ENCODE results near the gene EARS2. TPM values are rescaled to one million over a fixed set of nuclear protein-coding genes. Genes with fewer than 3 reads are reported as not detected.

Gene EARS2
- total RNA-seq, 4 donors from 2014 or later = 13.8 to 37.4 (median 28.0) TPM

GRCh38 chr16:23573817-23574216 is 16.7 kb upstream of the EARS2 start:
- DNase-seq = no peak
- TF ChIP-seq POLR2A (IDR thresholded peaks at IDR 0.05) (no peak), CTCF (IDR thresholded peaks at IDR 0.05) (no peak)
- Histone ChIP-seq H3K27ac (no peak overlapping the region), H3K4me3 (no peak overlapping the region), H3K4me1 (peaks cover 0 to 5% (median 1%) of the 10 kb centered on the region in 4 donors), H3K36me3 (peaks cover 0 to 72% (median 0%) of the 10 kb centered on the region in 3 donors), H3K9me3 (no peaks in the 10 kb centered on the region), H3K27me3 (no peaks in the 10 kb centered on the region)

GRCh38 chr16:23572394-23572793 is 15.2 kb upstream of the EARS2 start:
- DNase-seq = no peak
- Histone ChIP-seq H3K27me3 (no peaks in the 10 kb centered on the region), H3K36me3 (peaks cover 0 to 74% (median 0%) of the 10 kb centered on the region in 3 donors), H3K27ac (no peak overlapping the region), H3K9me3 (no peaks in the 10 kb centered on the region), H3K4me1 (peaks cover 0 to 3% (median 0%) of the 10 kb centered on the region in 4 donors), H3K4me3 (no peak overlapping the region)
- TF ChIP-seq CTCF (IDR thresholded peaks at IDR 0.05) (no peak), POLR2A (IDR thresholded peaks at IDR 0.05) (no peak)

- no peak overlapping the region for H3K27ac ChIP-seq
- H3K4me1 ChIP-seq = peaks cover 0 to 3% (median 0%) of the 10 kb centered on the region in 4 donors
- no peaks in the 10 kb centered on the region for H3K27me3 ChIP-seq
- no peak for DNase-seq
- no peaks in the 10 kb centered on the region for H3K9me3 ChIP-seq
- TF ChIP-seq POLR2A (IDR thresholded peaks at IDR 0.05) (no peak), CTCF (IDR thresholded peaks at IDR 0.05) (no peak)
- no peak overlapping the region for H3K4me3 ChIP-seq
- H3K36me3 ChIP-seq = peaks cover 0 to 79% (median 0%) of the 10 kb centered on the region in 3 donors
Observed at GRCh38 chr16:23571895-23572294, 14.7 kb upstream of the EARS2 start.

- Histone ChIP-seq H3K27me3 (no peaks in the 10 kb centered on the region), H3K4me3 (no peak overlapping the region), H3K27ac (no peak overlapping the region), H3K9me3 (no peaks in the 10 kb centered on the region), H3K36me3 (peaks cover 0 to 87% (median 0%) of the 10 kb centered on the region in 3 donors), H3K4me1 (peaks cover 0 to 3% (median 0%) of the 10 kb centered on the region in 4 donors)
- peak in 1 of 3 donors; percentile 41 for DNase-seq
- no peak for TF ChIP-seq CTCF (IDR thresholded peaks at IDR 0.05)
Observed at GRCh38 chr16:23570992-23571632, 14.0 kb upstream of the EARS2 start.

GRCh38 chr16:23567602-23568001 is 10.5 kb upstream of the EARS2 start:
- DNase-seq = no peak
- no peak overlapping the region for H3K27ac ChIP-seq
- peaks cover 0 to 3% (median 0%) of the 10 kb centered on the region in 4 donors for H3K4me1 ChIP-seq
- no peaks in the 10 kb centered on the region for H3K9me3 ChIP-seq
- no peak overlapping the region for H3K4me3 ChIP-seq
- TF ChIP-seq POLR2A (IDR thresholded peaks at IDR 0.05) (no peak), CTCF (IDR thresholded peaks at IDR 0.05) (no peak)
- H3K36me3 ChIP-seq = peaks cover 0 to 92% (median 0%) of the 10 kb centered on the region in 3 donors
- no peaks in the 10 kb centered on the region for H3K27me3 ChIP-seq
